Motor neuron (in vitro differentiated cells): ENCODE results near the gene CLN3. TPM values are rescaled to one million over a fixed set of nuclear protein-coding genes. Genes with fewer than 3 reads are reported as not detected.
"Not testable (repeated sequence)": the region's sequence is repeated elsewhere in the genome, so short reads cannot be mapped to it uniquely, and the experiment has no call there.

Experiments
- ATAC-seq, 8 experiments: fragments of 200-7000 bp; cut with Tn5 transposase; replicated peaks in 6 of 8; 2 replicates each; pipeline ENCODE4 v1.8.0; 2021; ENCODE audit warnings: mild to moderate bottlenecking in 8 of 8, moderate library complexity in 8 of 8
- H3K27ac ChIP-seq, 2 donors: fragments of 250-450 bp; sonication (Bioruptor Pico); 2 replicates each; pipeline ENCODE4 v1.9.0; 2021; ENCODE audit warnings: antibody characterized with exemption in 2 of 2, mild to moderate bottlenecking in 2 of 2, moderate library complexity in 1 of 2
- H3K4me1 ChIP-seq, 2 donors: fragments of 250-450 bp; sonication (Bioruptor Pico); replicated peaks in 1 of 2; 2 replicates each; pipeline ENCODE4 v1.6.1; 2021; ENCODE audit warnings: antibody characterized with exemption in 2 of 2, mild to moderate bottlenecking in 2 of 2, moderate library complexity in 1 of 2
- H3K4me3 ChIP-seq, 5 donors: fragments of 250-450 bp; sonication (Bioruptor Pico); 2 replicates each; pipeline ENCODE4 v1.9.0; 2021; ENCODE audit warnings: antibody characterized with exemption in 5 of 5, mild to moderate bottlenecking in 5 of 5, moderate library complexity in 4 of 5
- WGBS, 10 experiments: fragments of 450-650 bp; shearing (Covaris generic); methylation state at CpG; one replicate each; pipeline ENCODE4 v1.0.0; 2022; 5-methylcytosine and 5-hydroxymethylcytosine counted together
- in situ Hi-C, 9 experiments: fragments of 400-800 bp; cut with MboI; loops; one replicate each; pipeline ENCODE4 v1.15.0; 2021; ENCODE audit warnings: low sequenced_read_pairs in 9 of 9, low pct_unique_long_range_greater_than_20kb in 2 of 9; ENCODE audit not compliant: unreplicated experiment in 9 of 9
- total RNA-seq, 8 experiments: library from RNA; unstranded; fragments of 300-600 nt; gene quantifications; 2 replicates each; pipeline versions ENCODE4 v1.2.3 to v1.2.4, GENCODE V29; 2022

Gene CLN3
- total RNA-seq, 8 experiments from 2014 or later, result 3.7 to 16.7 (median 11.2) TPM

DNA sequence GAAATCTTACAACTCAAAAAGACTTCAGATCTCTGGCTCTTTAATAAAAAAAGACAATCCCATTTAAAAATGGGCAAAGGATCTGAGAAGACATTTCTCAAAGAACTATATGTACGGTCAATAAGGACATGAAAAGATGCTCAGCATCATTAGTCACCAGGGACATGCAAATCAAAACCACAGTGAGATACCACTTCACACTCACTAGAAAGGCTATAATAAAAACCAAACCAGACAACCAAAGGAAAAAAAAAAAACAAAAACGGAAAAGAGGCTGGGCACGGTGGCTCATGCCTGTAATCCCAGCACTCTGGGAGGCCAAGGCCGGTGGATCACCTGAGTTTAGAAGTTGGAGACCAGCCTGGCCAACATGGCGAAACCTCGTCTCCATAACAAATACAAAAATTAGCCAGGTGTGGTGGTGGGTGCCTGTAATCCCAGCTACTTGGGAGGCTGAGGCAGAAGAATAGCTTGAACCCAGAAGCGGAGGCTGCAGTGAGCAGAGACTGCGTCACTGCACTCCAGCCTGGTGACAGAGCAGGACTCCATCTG, 18.1 kb downstream of the CLN3 start:
- WGBS, 10 experiments, result 50 to 100% (median 86%) methylated on average over 1 to 8 of the region's 8 CpGs
- in situ Hi-C loops, result no loop called here

GRCh38 chr16:28447081-28447480, 44.8 kb downstream of the CLN3 start:
- WGBS, 10 experiments, result no CpG with 5 or more reads among the region's 6 CpGs
- H3K4me3 ChIP-seq, H3K4me1 ChIP-seq, in situ Hi-C loops, ATAC-seq, H3K27ac ChIP-seq: not testable (repeated sequence)

More for the DNA sequence above, 18.1 kb downstream of the CLN3 start:
- no peak for ATAC-seq
- Histone ChIP-seq H3K4me3 (no peak overlapping the region), H3K27ac (no peak overlapping the region), H3K4me1 (no peaks in the 10 kb centered on the region)

- in situ Hi-C loops, H3K27ac ChIP-seq, H3K4me3 ChIP-seq, H3K4me1 ChIP-seq: not testable (repeated sequence)
- ATAC-seq, result peak in 2 of 8 experiments; percentile 49 to 65
- no CpG with 5 or more reads among the region's 4 CpGs for WGBS, 10 experiments
Observed at GRCh38 chr16:28446388-28446787, 45.5 kb downstream of the CLN3 start.

DNA sequence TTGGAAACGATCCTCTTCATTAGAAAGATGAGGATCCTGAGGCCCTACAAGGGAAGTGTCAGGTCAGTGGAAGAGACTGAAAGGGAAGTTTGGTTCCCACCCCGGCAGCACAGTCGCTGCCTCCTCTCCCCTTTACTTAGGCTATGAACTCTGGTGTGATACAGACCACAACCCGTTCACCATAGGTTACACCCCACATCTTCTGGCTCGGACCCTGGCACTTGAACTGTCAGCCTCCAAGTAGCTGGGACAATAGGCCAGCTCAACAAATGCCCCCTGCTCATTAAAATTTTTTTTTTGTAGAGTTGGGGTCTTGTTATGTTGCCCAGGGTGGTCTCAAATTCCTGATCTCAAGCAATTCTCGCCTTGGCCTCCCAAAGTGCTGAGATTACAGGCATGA, 47.9 kb downstream of the CLN3 start:
- H3K4me3 ChIP-seq, ATAC-seq, in situ Hi-C loops, H3K4me1 ChIP-seq, H3K27ac ChIP-seq: not testable (repeated sequence)
- no CpG with 5 or more reads among the region's 6 CpGs for WGBS, 10 experiments

DNA sequence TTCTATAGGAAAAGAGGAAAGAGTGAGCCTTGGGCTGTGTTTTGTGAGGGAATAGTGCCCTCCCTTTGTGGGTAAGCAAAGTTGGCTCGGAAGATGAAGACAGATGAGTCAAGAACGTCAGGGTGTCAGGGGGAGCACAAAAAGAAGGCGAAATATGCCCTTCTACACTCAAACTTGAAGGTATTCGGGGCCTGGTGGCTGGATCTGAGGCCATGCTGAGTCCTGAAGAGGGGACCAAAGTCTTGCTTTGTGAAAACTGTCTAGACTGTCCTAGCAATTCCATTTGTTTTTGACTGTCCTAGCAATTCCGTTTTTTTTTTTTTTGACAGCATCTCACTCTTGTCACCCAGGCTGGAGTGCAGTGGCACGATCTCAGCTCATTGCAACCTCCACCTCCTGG, 53.0 kb downstream of the CLN3 start:
- H3K4me1 ChIP-seq, H3K27ac ChIP-seq, H3K4me3 ChIP-seq, in situ Hi-C loops, ATAC-seq: not testable (repeated sequence)
- no CpG with 5 or more reads among the region's 6 CpGs for WGBS, 10 experiments

DNA sequence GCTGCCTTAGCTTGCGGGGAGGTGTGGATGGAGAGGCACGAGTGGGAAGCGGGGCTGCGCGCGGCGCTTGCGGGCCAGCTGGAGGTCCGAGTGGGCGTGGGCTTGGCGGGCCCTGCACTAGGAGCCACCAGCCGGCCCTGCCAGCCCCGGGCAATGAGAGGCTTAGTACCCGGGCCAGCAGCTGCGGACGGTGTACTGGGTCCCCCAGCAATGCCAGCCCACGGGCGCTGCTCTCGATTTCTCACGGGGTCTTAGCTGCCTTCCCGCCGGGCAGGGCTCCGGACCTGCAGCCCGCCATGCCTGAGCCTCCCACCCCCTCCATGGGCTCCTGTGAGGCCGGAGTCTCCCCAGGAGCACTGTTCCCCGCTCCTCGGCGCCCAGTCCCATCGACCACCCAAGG, 56.5 kb downstream of the CLN3 start:
- ATAC-seq, in situ Hi-C loops, H3K4me1 ChIP-seq, H3K4me3 ChIP-seq, H3K27ac ChIP-seq: not testable (repeated sequence)
- WGBS, 10 experiments, result no CpG with 5 or more reads among the region's 29 CpGs

Other genes starting within 250 kb of the CLN3 start
- gene SBK1, start 199.5 kb downstream of the CLN3 start, total RNA-seq, result 10 to 100 TPM in 5 of 8 experiments, under 1 TPM in 3; 0.20 to 39.7 (median 19.3) TPM
- gene NPIPB6, start 128.6 kb downstream of the CLN3 start, total RNA-seq, result 1 to 10 TPM in 5 of 8 experiments, under 1 TPM in 1, not detected in 2; 0.88 to 3.1 (median 1.6) TPM
- gene EIF3CL, start 88.2 kb downstream of the CLN3 start, total RNA-seq, result 100 to 1,000 TPM in 7 of 8 experiments, 10 to 100 TPM in 1; 64.2 to 235 (median 149) TPM
- under 1 TPM in 2 of 8 experiments, not detected in 6; 0.14 to 0.38 TPM for gene NPIPB7, start 19.7 kb downstream of the CLN3 start, total RNA-seq
- 1 to 10 TPM in 1 of 8 experiments, under 1 TPM in 5, not detected in 2; 0.05 to 1.5 (median 0.50) TPM for gene APOBR, start 2.6 kb upstream of the CLN3 start, total RNA-seq
- gene IL27, start 14.8 kb upstream of the CLN3 start, total RNA-seq, result under 1 TPM in 1 of 8 experiments, not detected in 7; 0.76 TPM
- 100 to 1,000 TPM in 2 of 8 experiments, 10 to 100 TPM in 2, under 1 TPM in 4; 0.05 to 108 (median 15.4) TPM for gene NUPR1, start 46.9 kb upstream of the CLN3 start, total RNA-seq
- 10 to 100 TPM; 16.5 to 35.0 (median 24.7) TPM for gene SGF29, start 61.8 kb upstream of the CLN3 start, total RNA-seq
- 1 to 10 TPM in 1 of 8 experiments, under 1 TPM in 6, not detected in 1; 0.11 to 1.2 (median 0.21) TPM for gene SULT1A2, start 105.0 kb upstream of the CLN3 start, total RNA-seq
- gene SULT1A1, start 118.0 kb upstream of the CLN3 start, total RNA-seq, result 10 to 100 TPM in 2 of 8 experiments, 1 to 10 TPM in 4, under 1 TPM in 2; 0.16 to 15.9 (median 3.4) TPM
- 1 to 10 TPM in 1 of 8 experiments, under 1 TPM in 2, not detected in 5; 0.38 to 1.5 (median 0.75) TPM for gene NPIPB8, start 146.0 kb upstream of the CLN3 start, total RNA-seq
- gene EIF3C, start 219.4 kb upstream of the CLN3 start, total RNA-seq, result 100 to 1,000 TPM; 259 to 754 (median 376) TPM